ENCODE results near the gene MMP11.

The MMP11 gene

GRCh38 chr22:23759566-23759965 is 13.1 kb upstream of the MMP11 start:
- no peak for DNase-seq (ENCODE audit: low read depth, low spot score)

DNA sequence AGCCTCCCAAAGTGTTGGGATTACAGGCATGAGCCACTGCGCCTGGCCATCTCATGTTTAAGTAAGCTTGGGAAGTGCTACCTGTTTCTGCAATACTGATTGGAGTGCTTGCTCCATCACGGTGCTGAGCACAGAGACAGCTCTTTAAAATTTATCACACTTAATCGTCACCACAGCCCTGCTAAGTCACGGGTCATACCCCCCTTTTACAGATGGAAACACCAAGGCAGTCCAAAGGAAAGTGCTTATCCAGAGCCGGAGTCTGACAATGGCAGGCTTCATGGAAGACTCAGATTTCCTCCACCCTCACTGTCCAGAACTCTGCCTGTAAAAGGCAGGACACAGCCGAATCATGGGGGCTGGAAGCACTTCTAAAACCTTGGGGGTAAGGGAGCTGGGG is 12.6 kb upstream of the MMP11 start:
- no peak for DNase-seq (ENCODE audit: low read depth, low spot score)

DNA sequence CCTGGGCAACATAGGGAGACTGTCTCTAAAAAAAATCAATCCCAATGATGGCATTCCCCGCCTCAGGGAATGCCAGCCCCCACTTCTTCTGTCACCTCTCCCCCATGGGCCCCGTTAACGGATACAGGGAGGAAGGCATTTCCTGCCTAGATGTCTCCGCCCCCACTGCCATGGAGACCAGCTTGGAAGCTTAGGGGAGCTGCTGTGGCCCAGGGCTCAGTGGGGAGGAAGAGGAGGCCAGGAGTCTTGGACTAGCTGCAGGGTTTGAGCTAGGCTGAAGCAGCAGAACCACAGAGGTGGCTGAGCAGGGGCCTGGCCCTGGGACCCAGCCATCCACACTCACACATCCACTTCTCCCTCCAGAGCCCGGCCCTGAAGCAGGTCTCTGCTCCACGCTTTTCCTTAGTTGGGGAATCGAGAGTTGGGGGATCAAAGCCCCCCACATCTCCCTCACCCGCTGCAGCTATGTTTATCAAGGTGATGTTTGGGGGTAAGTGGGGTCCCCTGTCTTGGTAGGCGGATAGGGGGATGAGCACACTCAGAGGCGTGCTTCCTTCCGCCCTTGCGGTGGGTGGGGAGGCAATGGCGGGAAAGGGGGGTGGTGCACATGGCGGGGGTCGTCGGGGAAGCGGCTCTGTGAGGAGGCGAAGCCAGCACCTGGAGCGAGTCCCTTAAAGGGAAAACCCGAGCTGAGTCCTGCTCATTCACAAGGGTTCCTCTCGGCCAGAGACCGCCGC is 9.6 kb upstream of the MMP11 start, which contains the start of gene C22orf15:
Gene C22orf15, plus strand, starts transcription at position 149 of the 737 bp plus-strand sequence. Its CDS starts 317 bp downstream, at position 466.
- DNase-seq (ENCODE audit: low read depth, low spot score): no peak

DNA sequence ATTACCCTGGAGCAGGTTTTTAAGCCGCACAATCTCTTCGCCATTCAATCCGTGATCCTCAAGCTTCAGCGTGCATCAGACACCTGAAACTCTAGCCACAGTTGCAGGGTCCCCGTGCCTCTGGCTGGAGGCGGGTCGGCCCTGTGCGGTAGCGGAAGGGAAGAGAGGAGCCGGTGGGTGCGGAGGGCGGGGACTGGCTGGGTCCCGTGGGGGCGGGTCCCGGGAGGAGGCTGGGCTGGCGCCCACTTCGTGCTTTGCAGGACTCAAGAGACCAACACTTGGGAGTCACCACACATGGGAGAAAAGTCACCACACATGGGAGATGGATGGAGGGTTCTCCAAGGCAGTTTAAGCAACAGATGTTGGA is 9.1 kb upstream of the MMP11 start:
- no peak for DNase-seq (ENCODE audit: low read depth, low spot score)

- no peak for DNase-seq (ENCODE audit: low read depth, low spot score)
Observed at GRCh38 chr22:23763954-23764353, 8.7 kb upstream of the MMP11 start.

DNA sequence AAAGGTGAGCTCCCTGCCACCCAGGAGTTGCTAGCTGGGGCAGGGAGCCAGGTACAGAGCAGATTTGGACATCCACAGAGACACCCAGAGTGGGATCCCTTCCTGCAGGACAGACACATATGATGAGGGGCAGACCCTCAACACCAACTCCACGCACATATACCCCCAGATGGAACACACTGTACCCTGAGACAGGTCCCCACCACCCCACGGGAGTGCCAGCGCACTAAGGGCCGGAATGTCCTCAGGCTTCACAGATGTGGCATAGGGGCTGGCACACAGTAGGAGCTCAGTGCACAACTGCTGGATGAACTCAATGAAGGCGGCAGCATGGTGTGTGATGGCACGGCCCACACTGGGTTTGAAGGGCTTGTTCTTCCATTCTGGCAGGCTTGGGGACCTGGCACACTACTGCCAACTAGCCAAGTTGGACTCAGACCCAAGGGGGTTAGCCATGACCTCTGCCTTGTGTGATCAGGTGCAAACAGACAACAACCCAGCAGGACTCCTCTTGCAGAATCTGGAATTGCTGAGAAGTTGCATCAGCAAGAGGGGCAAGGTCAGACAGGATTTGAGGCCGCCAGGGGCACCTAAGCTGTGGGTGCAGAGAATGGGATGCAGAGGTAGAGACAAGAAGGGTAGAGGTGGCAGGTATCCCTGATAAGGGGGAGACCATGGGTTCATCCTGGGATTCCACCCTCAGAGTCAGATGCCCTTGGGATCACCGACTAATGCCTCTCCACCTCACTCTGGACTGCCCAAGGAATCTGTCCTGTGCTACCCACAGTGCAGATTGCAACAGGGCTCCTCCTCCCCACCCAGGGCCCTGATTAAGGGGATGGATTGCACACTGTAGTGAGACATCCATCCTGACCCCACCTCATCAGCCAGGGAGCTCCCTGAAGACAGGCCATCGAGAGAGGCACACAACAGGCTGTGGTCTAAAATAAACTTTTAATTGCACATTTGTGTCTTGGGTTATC is 7.5 kb upstream of the MMP11 start:
- no peak for DNase-seq (ENCODE audit: low read depth, low spot score)

DNA sequence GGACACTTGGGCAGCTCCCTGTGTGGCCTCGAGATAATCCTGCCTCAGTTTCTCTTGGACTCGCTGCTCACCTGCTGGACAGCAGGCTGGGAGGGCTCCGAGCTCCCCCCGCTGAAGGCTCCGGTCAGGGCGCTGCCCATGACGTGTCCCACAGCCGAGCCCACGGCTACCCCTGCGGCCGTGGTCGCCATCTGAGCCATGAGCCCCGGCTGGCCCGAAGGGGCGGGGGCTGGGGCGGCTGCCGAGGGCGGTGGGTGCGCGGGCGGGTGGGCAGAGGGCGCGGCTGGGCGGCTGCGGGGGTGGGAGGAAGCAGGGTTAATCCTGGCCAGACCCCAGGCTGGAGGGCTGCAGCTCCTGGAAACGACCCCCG is 5.4 kb upstream of the MMP11 start:
- no peak for DNase-seq (ENCODE audit: low read depth, low spot score)

DNA sequence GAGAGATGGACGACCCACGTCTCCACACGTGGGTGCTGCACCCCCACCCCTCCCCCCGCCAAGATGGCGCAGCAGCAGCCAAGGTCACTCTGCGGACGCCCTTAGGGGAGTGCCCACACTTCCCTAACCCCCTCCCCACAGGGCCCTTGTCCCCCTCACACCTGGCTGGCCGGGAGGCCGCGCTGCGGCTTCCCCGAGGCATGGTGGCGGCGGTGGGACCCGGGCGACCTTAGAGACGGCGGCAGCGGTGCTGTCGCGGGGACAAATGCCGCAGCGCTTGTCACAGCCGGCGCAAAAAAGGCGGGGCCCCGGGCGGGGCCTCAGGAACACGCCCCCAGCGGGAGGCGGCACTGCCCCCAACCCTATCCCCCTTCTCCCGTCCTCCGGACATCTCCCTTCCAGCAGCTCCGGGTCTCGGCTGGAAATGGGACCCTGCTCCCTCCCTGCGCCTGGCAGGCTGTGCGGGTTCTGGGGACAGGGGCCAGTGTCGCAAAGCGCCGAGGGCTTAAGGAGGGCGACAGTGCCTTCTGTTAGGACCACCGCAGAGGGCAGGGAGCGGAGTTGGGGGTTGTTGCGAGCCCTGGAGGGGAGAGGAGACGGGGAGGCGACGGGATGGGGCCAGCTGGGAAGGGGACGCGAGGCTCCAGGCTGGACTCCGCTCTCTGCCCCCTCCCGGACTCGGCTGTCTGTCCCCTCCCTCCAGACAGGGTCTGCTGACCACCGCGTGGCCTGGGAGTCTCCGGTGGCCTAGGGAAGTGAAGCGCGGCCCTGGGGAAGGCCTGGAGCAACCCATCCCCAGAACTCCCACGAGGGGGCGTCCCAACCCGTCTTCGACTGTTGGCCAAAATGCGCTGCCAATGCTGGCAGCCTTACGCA is 4.7 kb upstream of the MMP11 start, which contains the start of gene CHCHD10:
Gene CHCHD10, minus strand, starts transcription at position 300 of the 876 bp plus-strand sequence. Its CDS starts 98 bp downstream, at position 202.
- DNase-seq (ENCODE audit: low read depth, low spot score): peak; percentile 92

GRCh38 chr22:23769321-23769965 is 3.2 kb upstream of the MMP11 start:
- no peak for DNase-seq (ENCODE audit: low read depth, low spot score)

DNA sequence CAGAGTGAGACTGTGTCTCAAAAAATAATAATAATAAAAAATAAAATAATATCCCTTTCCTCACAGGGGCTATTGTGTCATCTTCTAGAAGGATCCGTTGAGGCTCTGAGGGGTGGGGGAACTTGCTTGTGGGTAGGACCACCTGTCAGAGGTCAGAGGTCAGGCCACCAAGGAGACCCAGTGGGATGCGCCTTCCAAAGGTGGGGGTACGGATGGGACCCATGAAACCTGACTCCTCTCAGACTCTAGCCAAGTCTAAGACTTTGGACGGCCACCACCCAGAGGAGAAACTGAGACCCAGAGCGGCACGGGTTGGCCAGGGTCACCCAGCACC is 367 bp upstream of the MMP11 start:
- DNase-seq (ENCODE audit: low read depth, low spot score): no peak

GRCh38 chr22:23773483-23774113 is 949 bp downstream of the MMP11 start:
- DNase-seq (ENCODE audit: low read depth, low spot score): peak; percentile 49

GRCh38 chr22:23774114-23774921 is 1.7 kb downstream of the MMP11 start:
- DNase-seq (ENCODE audit: low read depth, low spot score): no peak

DNA sequence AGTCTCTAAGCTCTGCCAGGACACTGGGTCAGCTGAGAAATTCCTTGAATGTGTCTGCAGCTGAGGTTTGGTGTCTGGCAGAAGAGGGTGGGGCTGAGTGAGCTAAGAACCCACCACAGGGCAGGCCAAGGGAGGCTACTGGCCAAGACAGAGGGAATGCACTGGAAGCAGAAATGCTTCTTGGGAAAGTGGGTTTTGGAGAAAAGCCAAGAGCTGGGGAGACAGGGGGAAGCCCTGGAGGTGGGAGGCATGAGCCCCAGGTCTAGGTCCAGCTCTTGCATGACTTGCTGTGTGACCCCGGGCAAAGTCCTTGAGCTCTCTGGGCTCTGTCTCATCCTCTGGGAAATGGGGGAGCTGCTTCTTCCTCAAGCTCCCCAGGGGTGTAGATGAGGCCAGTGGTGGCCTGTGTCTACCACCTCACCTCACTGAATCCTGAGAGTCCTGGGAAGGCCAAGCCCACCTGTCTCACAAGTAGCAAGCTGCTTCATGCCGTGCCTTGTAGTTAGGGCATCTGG is 2.3 kb downstream of the MMP11 start:
- peak; percentile 77 for DNase-seq (ENCODE audit: low read depth, low spot score)

DNA sequence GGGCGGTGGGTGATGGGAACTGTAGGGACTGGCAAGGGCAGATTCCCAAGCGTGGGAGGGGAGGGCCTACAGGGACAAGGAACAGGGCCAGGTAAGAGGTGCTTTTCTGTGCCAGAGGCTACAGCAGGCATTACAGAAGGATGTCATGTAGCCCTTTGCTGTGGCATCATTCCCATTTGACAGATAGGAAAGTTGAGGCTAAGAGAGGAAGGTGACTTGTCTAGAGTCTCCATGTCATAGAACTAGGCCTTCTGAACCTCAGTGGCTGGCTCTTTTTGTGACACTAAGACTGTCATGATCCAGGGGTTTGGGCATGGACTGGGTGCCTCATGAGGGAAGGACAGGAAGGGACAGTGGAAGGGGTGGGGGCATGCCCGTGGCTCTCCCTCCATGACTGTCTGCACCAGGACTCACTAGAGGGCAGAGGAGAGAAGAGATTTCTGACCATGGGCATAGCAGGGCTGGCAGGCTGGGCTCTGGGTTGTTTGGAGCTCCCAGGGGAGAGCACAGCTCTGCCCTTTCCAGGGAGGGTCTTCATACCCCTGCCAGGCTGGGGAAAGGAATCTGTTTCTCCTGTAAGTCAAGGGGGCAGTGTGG is 3.2 kb downstream of the MMP11 start:
- no peak for DNase-seq (ENCODE audit: low read depth, low spot score)

DNA sequence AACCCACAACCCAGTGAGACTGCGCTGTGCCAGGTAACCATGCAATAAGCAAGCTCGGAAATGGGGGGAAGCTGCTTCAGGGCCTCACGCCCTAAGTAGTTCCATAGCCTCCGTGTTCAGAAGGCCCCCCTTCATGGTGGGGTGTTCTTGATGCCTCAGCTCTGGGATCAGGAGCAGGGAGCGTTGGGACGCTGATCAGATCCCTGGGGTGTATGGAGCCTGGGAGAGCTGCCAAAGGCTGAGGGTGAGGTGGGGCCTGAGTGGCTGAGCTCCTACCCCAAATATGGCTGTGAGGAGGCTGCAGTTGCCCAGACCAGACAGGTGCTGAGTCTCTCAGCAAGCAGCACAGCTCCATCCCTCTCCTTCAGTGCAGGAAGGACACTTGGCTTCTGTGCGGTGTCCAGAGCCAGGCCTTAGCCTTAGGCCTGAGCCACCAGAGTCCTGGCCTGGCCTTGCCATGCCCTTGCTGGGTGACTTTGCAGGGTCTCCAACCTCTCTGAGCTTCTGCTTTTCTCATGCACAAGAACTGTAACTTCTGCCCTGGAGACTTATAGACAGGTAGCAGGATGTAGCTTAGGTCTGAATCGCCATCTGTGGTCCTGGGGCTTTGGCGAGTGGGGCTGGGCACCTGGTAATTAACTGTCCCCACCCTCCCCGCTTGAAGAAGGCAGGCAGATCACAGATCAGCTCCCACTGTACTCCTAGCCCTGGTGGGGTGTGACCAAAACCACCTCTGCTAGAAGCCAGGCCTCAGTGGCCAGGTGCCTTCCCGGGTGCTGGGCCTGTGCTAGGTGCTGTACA is 5.3 kb downstream of the MMP11 start:
- no peak for DNase-seq (ENCODE audit: low read depth, low spot score)

DNA sequence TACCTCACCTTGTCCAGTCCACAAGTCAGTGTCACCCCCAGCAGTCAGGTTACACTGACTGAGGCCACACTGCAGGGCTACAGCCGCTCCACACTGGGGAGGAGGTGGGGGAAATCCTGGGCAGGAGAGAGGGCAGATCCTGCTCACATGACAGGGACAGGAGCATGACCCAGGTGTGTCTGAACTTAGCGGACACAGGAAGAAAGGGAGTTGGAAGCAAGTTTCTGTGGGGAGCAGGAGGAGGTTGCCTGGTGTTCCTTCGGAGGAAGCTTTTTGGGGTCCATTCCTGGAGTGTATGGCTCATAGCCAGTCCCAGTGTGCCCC is 5.9 kb downstream of the MMP11 start:
- no peak for DNase-seq (ENCODE audit: low read depth, low spot score)

DNA sequence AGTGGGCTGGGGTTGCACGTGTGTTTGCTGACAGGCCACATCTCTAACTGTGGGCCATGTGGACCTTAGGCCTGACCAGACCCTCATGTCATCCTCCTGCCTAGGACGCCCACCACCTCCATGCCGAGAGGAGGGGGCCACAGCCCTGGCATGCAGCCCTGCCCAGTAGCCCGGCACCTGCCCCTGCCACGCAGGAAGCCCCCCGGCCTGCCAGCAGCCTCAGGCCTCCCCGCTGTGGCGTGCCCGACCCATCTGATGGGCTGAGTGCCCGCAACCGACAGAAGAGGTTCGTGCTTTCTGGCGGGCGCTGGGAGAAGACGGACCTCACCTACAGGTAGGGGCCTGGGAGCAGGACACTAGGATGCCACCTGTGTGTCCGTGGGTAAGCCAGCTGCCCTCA is 6.4 kb downstream of the MMP11 start:
- DNase-seq (ENCODE audit: low read depth, low spot score): no peak

GRCh38 chr22:23779731-23780130 is 7.1 kb downstream of the MMP11 start:
- DNase-seq (ENCODE audit: low read depth, low spot score): no peak
